Measurements from ENCODE around the gene MRTFA.

- TF ChIP-seq GATA3 (IDR thresholded peaks at IDR 0.05; ENCODE audit: low read depth, low read length) (no peak), GATA2 (IDR thresholded peaks at IDR 0.05; ENCODE audit: low read depth, low read length) (no peak)
Observed at GRCh38 chr22:40595497-40596234, 40.9 kb downstream of the MRTFA start.
